GM21529 (cell line): ENCODE measurements around the gene CD2AP.

Experiments
- ATAC-seq: cut with Tn5 transposase; IDR thresholded peaks from one replicate; pipeline ENCODE4 v1.9.1; 2021; ENCODE audit not compliant: unreplicated experiment

Gene CD2AP

DNA sequence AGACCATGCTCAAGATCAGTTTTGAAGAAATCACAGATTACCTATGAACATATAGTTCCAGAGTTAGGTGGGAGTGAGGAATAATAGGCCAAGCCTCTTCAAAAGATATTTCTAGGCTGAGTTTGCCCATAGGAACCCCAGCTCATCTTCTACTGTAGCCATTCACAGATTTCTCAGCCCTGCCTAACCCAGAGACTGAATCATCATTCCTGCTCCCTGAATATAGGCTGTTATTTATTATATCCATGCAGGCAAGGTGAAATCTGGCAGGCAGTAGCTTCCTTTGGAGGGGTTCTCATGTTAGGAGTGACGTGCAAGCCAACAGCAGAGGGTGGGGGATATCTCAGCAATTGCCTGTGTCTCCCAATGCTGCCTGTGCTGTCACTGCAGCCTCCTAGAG, 195.2 kb downstream of the CD2AP start:
- ATAC-seq, result no peak

DNA sequence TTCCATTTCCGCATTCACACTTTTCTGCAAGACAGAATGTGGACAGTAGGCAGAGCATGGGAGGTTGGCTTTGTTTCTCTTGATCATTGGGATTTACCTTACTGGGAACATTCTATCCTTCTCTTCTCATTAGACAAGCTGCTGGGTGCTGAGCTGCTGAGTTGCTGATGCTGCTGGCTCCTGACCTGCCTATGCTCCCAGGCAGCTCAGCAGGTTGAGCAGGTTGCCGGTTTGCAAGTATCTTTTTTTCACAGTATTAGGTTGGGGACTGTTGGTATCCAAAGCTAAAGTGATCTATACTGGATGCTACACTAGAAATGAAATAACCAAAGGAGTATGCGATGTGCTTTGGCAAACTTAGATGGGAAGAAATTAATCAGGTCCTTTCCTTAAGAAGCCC, 197.1 kb downstream of the CD2AP start:
- no peak for ATAC-seq
